HUDEP-2 (cell line): ENCODE data around the gene HEG1.

Experiments used
- DNase-seq, 76 experiments: peaks; one replicate each; lab custom pipeline; 2025; ENCODE audit not compliant: unreplicated experiment in 76 of 76; lab: John Stamatoyannopoulos, UW

Gene HEG1

GRCh38 chr3:125072749-125073389 is 17.1 kb upstream of the HEG1 start:
- DNase-seq = no peak

DNA sequence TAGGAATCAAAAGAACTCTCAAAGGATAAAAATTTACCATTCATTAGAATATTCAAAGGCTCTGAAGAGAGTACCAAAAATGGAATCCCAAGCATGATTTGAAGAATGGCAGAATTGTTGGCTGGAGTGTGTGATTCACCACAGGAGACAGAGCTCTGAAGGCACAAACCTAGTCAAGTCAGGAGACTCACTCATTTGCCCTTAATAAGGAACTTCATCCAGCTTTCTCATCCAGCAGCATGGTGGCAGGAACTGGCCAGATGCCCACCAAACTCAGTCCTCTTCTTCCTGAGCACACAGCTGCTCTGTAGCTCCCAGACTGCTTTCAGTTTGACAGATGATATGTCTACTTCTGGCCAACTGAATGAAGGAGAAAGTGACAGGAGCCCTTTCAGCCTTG is 16.5 kb upstream of the HEG1 start:
- DNase-seq = no peak

DNA sequence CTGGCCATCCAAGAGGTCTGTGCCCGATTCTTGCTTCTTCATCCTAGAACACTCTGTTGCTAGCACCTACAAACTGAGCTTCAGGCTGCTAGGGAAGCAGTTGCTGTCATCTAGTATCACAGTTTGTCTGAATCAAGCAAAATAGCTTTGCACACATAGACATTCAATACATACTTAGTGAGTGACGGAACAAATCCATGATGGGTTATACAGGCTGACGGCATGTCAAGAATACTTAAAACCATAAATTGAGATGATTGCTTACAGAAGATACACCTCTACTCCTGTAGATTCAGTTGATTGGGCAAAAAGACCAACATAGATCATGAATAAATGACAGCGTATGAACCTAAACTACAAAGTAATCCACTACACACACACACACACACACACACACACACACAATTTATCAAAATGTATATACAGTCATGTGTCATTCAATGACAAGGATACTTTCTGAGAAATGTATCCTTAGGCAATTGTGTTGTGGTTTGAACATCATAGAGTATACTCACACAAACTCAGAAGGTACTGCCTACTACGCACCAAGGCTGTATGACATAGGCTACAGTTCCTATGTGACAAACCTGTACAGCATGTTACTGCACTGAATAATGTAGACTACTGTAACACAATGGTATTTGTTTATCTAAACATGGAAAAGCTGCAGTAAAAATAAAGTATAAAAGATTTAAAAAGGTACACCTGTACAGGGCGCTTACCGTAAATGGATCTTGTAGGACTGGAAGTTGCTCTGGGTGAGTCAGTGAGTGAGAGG is 14.4 kb upstream of the HEG1 start:
- DNase-seq = no peak

- no peak for DNase-seq
These were observed 13.7 kb upstream of the HEG1 start for GRCh38 chr3:125069452-125069851.

GRCh38 chr3:125068265-125068664 is 12.5 kb upstream of the HEG1 start:
- DNase-seq = no peak

DNA sequence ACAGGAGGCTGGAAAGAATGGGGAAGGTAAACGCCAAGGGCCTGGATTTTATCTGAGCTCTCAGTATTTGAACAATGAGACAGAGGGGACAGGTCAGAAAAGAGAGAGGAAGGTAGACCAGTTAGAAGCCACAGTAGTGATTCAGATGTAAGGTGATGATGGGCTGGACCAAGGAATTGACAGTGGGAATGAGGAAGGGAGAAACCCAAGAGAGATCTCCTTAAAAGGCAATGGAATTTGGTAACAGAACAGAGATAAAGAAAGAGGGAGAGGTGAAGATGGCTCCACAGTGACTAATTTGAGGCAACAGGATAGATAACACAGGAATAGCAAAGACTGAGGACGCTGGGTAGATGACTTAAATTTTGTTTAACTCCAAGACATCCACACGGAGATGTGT is 11.4 kb upstream of the HEG1 start:
- DNase-seq = no peak

DNA sequence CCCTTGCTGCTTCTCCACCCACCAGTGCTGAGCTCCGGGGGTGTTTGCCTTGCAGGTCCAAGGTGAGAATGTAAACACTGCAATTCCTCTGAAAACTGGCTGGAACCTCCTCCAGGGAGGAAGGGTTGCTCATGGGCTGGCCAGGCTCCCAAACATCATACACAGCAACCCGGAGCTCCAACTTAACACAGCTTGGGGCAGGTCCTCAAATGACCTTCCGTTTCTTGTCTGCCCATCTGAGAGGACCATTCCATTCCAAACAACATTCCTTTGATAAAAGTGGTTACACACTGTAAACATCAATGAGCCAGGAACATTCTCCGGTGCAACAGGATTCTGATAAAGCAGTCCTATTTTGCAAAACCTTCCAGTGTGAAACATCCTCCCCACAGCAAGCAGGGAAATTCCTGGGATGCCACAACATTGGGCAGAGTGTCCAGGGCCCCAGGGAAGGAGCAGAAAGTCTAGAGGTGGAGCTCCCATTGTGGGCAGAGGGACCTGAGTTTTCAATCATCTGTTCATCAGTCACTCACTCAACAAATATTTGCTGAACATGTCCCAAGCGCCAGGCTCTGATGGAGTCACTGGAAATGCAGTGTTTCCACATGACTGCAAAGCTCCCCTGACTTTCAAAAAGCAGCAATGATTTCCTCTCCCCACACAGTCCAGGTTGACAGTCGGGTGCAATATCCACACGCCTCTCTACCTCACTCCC is 7.3 kb upstream of the HEG1 start:
- no peak for DNase-seq

DNA sequence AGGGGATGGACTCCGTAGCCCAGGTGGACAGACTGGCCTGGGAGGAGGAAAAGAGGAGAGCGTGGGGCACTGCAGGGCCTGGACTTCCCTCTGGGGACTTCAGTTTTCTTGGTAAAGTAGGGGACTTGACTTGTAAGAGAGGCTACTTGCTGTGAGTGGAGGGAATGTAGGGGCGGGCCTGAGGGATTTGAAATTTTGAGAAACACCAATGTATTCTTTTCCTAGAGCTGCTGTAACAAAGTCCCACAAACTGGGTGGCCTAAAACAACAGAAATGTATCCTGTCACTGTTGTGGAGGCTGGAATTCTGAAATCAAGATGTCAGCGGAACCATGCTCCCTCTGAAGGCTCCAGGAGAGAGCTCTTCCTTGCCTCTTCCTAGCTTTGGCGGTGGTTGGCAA is 5.8 kb upstream of the HEG1 start:
- no peak for DNase-seq

DNA sequence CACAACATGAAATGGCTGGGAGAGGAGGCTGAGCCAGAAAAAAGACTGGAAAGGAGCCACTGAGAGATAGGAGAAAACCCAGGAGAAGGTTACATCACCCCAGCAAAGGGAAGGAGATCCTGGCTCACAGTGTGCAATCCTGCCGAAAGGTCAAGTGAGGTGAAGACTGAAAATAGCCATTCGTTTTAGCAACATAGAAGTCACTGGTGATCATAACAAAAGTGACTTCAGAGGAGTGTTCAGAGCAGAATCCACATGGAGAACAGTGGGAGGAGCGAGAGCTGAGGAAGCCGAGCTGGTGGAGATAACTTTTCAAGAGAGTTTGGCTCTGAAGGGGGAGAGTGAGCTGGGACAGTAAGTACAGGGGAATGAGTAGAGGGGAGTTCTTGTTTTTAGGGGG is 5.4 kb upstream of the HEG1 start:
- DNase-seq = no peak

GRCh38 chr3:125059488-125060245 is 3.9 kb upstream of the HEG1 start:
- DNase-seq = peak in 1 of 76 experiments; percentile 12

GRCh38 chr3:125058959-125059358 is 3.2 kb upstream of the HEG1 start:
- no peak for DNase-seq

DNA sequence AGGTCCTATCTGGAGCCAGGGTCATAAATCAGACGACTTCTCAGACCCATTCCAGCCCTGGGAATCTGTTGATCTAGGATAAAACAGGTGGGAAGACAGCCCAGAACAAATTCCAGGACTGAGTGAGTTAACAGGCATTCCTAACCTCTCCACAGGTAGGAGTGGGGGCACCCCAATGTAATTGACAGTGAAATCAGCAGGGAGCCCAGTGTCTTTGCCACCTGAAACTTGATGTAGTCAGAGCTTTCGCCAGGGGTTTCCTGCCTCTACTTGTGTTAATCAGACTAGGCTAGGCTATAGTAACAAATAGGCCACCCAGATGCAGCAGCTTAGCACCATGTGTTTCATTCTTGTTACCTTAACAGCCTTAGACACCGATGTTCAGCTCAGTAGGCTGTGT is 2.7 kb upstream of the HEG1 start:
- no peak for DNase-seq

DNA sequence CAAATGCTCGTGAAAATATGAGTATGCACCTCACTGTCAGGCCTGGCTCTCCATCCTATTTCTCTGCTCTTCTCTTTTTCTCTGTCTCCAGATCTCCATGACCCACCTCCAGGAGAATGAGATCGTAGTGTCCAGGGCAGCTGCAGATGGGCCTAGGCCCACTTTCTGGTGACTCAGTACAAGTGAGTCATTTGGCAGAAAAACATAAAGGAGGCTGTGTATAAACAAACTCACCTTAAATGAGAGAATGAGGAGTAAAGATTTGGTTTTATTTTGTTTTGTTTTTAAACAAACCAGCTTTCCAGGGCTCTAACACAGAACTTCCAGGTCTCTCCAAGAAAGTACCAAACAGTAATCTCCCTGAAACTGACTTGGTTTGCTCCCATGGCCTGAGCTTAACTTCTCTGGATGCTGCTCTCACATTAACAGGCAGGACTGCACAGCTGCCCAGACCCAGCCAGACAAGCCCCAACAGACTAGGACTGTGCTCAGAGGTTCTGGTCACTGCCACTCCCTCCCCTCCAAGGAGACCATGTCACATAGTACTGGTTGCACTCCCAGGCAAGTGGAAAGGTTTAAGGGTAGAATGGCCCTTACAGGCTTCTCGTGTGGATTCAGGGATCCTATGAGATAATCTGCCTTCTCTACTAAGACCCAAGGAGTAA is 1.5 kb upstream of the HEG1 start:
- no peak for DNase-seq

GRCh38 chr3:125055331-125055912 is 375 bp downstream of the HEG1 start:
- DNase-seq = no peak

DNA sequence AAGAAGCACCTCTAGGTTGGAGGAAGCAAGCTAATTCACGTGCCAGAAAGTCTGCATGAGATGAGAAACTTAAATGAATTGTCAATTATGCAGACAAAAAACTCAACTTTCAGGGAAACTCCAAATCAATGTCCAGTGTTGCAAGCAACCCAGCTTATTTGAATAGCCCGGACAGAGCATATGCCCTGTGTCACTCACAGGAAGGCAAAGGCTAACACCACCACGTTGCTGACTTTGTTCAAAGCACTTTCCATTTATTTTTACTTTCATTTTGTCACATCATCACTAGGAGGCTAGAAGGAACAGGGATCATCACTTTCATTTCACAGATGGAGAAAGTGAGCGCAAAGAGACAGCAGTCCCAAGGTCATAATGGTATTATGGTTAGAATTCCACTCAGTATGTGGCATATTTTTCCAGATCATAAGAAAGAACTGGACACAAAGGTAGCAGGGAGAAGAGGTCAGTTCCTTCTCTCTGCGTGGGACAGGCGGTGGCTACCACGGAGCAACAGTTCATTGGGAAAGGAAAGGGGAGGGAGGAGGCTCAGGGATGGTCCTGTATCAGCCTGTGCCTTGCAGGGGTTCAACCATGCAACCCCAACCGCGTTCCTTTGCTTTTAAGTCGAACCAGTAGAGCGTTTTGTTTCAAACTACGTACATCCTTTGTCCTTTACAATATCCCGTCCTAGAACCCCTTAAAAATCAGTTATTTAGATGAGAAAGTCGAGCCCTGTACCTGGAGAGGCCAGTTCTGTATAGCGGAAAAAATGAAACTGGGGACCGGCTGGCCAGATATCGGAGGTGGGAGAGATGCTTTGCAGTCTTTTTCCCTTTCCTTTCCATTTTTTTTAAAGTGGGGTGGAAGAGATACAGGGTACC is 1.1 kb downstream of the HEG1 start:
- peak in 2 of 76 experiments; percentile 4 to 5 for DNase-seq

GRCh38 chr3:125054062-125054448 is 1.7 kb downstream of the HEG1 start:
- DNase-seq = no peak

DNA sequence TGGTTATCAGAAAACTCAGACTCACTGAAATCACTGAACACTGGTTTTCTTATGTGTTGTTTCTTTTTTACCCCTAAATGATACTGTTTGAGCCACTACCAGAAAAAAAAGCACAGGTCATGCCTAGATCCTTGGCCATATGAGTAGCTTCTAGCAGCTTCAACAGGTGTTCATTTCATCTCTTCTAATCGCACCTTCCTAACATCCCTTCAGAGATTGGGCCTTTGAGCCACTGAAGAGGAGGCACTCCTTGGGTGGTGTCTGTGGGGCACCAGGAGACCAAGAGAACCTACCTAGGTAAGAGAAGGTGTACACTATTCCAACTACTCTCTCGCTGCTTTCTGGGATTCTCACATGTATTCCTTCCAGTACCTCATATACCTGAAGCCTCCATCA is 2.5 kb downstream of the HEG1 start:
- no peak for DNase-seq

GRCh38 chr3:125052624-125053303 is 3.0 kb downstream of the HEG1 start:
- DNase-seq = no peak
